Neural progenitor cell (in vitro differentiated cells): ENCODE measurements around the gene EPB41L3. TPM values are rescaled to one million over a fixed set of nuclear protein-coding genes. Genes with fewer than 3 reads are reported as not detected.
A peak's percentile ranks its signal among the peaks of the same experiment; 100 is the strongest.

ENCODE experiments used
- DNase-seq: peaks from one replicate; pipeline ENCODE4 v3.0.0-alpha.2; 2016; ENCODE audit warnings: low spot score
- H2AFZ ChIP-seq: fragments of 200-600 bp; sonication (generic); replicated peaks from 2 replicates; pipeline ENCODE4 v1.6.1; 2016; ENCODE audit warnings: antibody characterized with exemption
- H3F3A ChIP-seq: fragments of 200-600 bp; sonication (generic); 2 replicates; pipeline ENCODE4 v1.6.1; 2016; ENCODE audit warnings: antibody characterized with exemption, low read depth
- H3K27ac ChIP-seq: fragments of 200-600 bp; sonication (generic); 2 replicates; pipeline ENCODE4 v1.5.1; 2016; ENCODE audit warnings: mild to moderate bottlenecking
- H3K27me3 ChIP-seq: fragments of 200-600 bp; sonication (generic); 2 replicates; pipeline ENCODE4 v1.6.1; 2016; ENCODE audit warnings: mild to moderate bottlenecking, moderate library complexity
- H3K36me3 ChIP-seq: fragments of 200-600 bp; sonication (generic); 2 replicates; pipeline ENCODE4 v1.5.1; 2016
- H3K4me1 ChIP-seq: fragments of 200-600 bp; sonication (generic); 2 replicates; pipeline ENCODE4 v1.6.1; 2016; ENCODE audit warnings: mixed run types
- H3K4me2 ChIP-seq: fragments of 200-600 bp; sonication (generic); 2 replicates; pipeline ENCODE4 v1.6.1; 2016
- H3K4me3 ChIP-seq: fragments of 200-600 bp; sonication (generic); 2 replicates; pipeline ENCODE4 v1.5.1; 2016
- H3K79me2 ChIP-seq: fragments of 200-600 bp; sonication (generic); 2 replicates; pipeline ENCODE4 v1.6.1; 2016; ENCODE audit warnings: low read depth
- H3K9ac ChIP-seq: fragments of 200-600 bp; sonication (generic); 2 replicates; pipeline ENCODE4 v1.6.1; 2016
- H3K9me3 ChIP-seq: fragments of 200-600 bp; sonication (generic); 2 replicates; pipeline ENCODE4 v1.5.1; 2016; ENCODE audit warnings: low read depth
- H4K20me1 ChIP-seq: fragments of 200-600 bp; sonication (generic); 2 replicates; pipeline ENCODE4 v1.6.1; 2016; ENCODE audit warnings: low read depth
- H3K27ac Mint-ChIP-seq: 3 replicates; pipeline ENCODE4 v1.8.0; 2021; ENCODE audit warnings: mixed read lengths
- H3K27me3 Mint-ChIP-seq: 2 replicates; pipeline ENCODE4 v1.8.0; 2022; ENCODE audit warnings: low read depth, mild to moderate bottlenecking, inconsistent platforms, moderate library complexity, mixed read lengths; ENCODE audit not compliant: insufficient read depth
- H3K36me3 Mint-ChIP-seq: 3 replicates; pipeline ENCODE4 v1.8.0; 2021; ENCODE audit warnings: mixed read lengths
- H3K4me1 Mint-ChIP-seq: 3 replicates; pipeline ENCODE4 v1.8.0; 2021; ENCODE audit warnings: mixed read lengths
- H3K4me3 Mint-ChIP-seq: 3 replicates; pipeline ENCODE4 v1.8.0; 2021; ENCODE audit warnings: mild to moderate bottlenecking, moderate library complexity, mixed read lengths
- H3K9me3 Mint-ChIP-seq: 3 replicates; pipeline ENCODE4 v1.8.0; 2020; ENCODE audit warnings: mixed read lengths
- CTCF ChIP-seq: fragments of 200-600 bp; sonication (generic); IDR thresholded peaks from 2 replicates; pipeline ENCODE4 v1.5.1; 2017; ENCODE audit warnings: antibody characterized with exemption, mild to moderate bottlenecking
- EZH2 ChIP-seq: fragments of 200-600 bp; sonication (generic); IDR thresholded peaks from 2 replicates; pipeline ENCODE4 v1.6.1; 2017; ENCODE audit warnings: antibody characterized with exemption, mild to moderate bottlenecking, moderate library complexity
- EZH2phosphoT487 ChIP-seq: fragments of 200-600 bp; sonication (generic); IDR thresholded peaks from 2 replicates; pipeline ENCODE4 v1.6.1; 2017; ENCODE audit warnings: antibody characterized with exemption
- total RNA-seq: library from RNA; depleted of rRNA; stranded (reverse); fragments of >200 nt; gene quantifications from 2 replicates; pipeline ENCODE4 v1.2.3, GENCODE V29; 2015; ENCODE audit warnings: low replicate concordance

EPB41L3 gene
- total RNA-seq, 1 donor from 2014 or later = 8.6 TPM

- H3K4me3 Mint-ChIP-seq = no peak overlapping the region
- Histone ChIP-seq H3K79me2 (no peaks in the 10 kb centered on the region), H3K27ac (no peak overlapping the region), H3K9me3 (no peaks in the 10 kb centered on the region), H2AFZ (no peak overlapping the region), H3K4me3 (no peak overlapping the region), H3K4me2 (no peak overlapping the region), H3K36me3 (no peaks in the 10 kb centered on the region), H3F3A (peaks cover 7% of the 10 kb centered on the region), H3K9ac (no peak overlapping the region), H4K20me1 (no peaks in the 10 kb centered on the region), H3K4me1 (peaks cover 9% of the 10 kb centered on the region), H3K27me3 (no peaks in the 10 kb centered on the region)
- H3K27me3 Mint-ChIP-seq = no peaks in the 10 kb centered on the region
- H3K9me3 Mint-ChIP-seq = no peaks in the 10 kb centered on the region
- no peak for TF ChIP-seq EZH2
- no peak for TF ChIP-seq EZH2phosphoT487
- no peak for TF ChIP-seq CTCF
- peaks cover 22% of the 10 kb centered on the region for H3K4me1 Mint-ChIP-seq
- H3K27ac Mint-ChIP-seq = no peak overlapping the region
- H3K36me3 Mint-ChIP-seq = no peaks in the 10 kb centered on the region
- no peak for DNase-seq
Observed at GRCh38 chr18:5419601-5420000, 124.2 kb downstream of the EPB41L3 start.

- Histone ChIP-seq H3K36me3 (no peaks in the 10 kb centered on the region), H3K79me2 (no peaks in the 10 kb centered on the region), H3K4me3 (no peak overlapping the region), H3K27me3 (no peaks in the 10 kb centered on the region), H3K9me3 (no peaks in the 10 kb centered on the region), H2AFZ (no peak overlapping the region), H3F3A (peaks cover 10% of the 10 kb centered on the region), H3K27ac (no peak overlapping the region), H4K20me1 (no peaks in the 10 kb centered on the region), H3K4me1 (peaks cover 15% of the 10 kb centered on the region), H3K4me2 (no peak overlapping the region), H3K9ac (no peak overlapping the region)
- TF ChIP-seq EZH2 (no peak), EZH2phosphoT487 (no peak), CTCF (no peak)
- H3K36me3 Mint-ChIP-seq = no peaks in the 10 kb centered on the region
- H3K27ac Mint-ChIP-seq = no peak overlapping the region
- H3K9me3 Mint-ChIP-seq = no peaks in the 10 kb centered on the region
- H3K27me3 Mint-ChIP-seq = no peaks in the 10 kb centered on the region
- peaks cover 28% of the 10 kb centered on the region for H3K4me1 Mint-ChIP-seq
- H3K4me3 Mint-ChIP-seq = no peak overlapping the region
- no peak for DNase-seq
Observed at GRCh38 chr18:5419030-5419429, 124.8 kb downstream of the EPB41L3 start.

GRCh38 chr18:5417342-5417741, 126.5 kb downstream of the EPB41L3 start:
- Mint-ChIP-seq H3K4me3 (no peak overlapping the region), H3K27me3 (no peaks in the 10 kb centered on the region), H3K36me3 (no peaks in the 10 kb centered on the region), H3K4me1 (peaks cover 36% of the 10 kb centered on the region), H3K27ac (peak overlapping the region; percentile 51), H3K9me3 (no peaks in the 10 kb centered on the region)
- no peaks in the 10 kb centered on the region for H3K36me3 ChIP-seq
- TF ChIP-seq CTCF (no peak), EZH2phosphoT487 (no peak), EZH2 (no peak)
- no peak overlapping the region for H3K4me3 ChIP-seq
- H3K4me1 ChIP-seq = peaks cover 24% of the 10 kb centered on the region
- H3K79me2 ChIP-seq = no peaks in the 10 kb centered on the region
- peak overlapping the region; percentile 37 for H2AFZ ChIP-seq
- H3K27me3 ChIP-seq = no peaks in the 10 kb centered on the region
- H3K9me3 ChIP-seq = no peaks in the 10 kb centered on the region
- H3K4me2 ChIP-seq = no peak overlapping the region
- no peaks in the 10 kb centered on the region for H4K20me1 ChIP-seq
- peaks cover 10% of the 10 kb centered on the region for H3F3A ChIP-seq
- no peak overlapping the region for H3K9ac ChIP-seq
- no peak for DNase-seq
- no peak overlapping the region for H3K27ac ChIP-seq
